IPS-NIHi11 (cell line): ENCODE data around the gene MYOD1.

Experiments used
- DNase-seq: peaks from one replicate; pipeline ENCODE4 v3.0.0; 2012; ENCODE audit warnings: mixed read lengths, low spot score

MYOD1 gene

GRCh38 chr11:17750013-17750800, 30.8 kb downstream of the MYOD1 start:
- DNase-seq = no peak

- no peak for DNase-seq
These were observed 31.4 kb downstream of the MYOD1 start for GRCh38 chr11:17750801-17751165.

GRCh38 chr11:17751558-17751957, 32.2 kb downstream of the MYOD1 start:
- DNase-seq = no peak

GRCh38 chr11:17752144-17752543, 32.8 kb downstream of the MYOD1 start:
- no peak for DNase-seq

GRCh38 chr11:17753153-17753552, 33.8 kb downstream of the MYOD1 start:
- DNase-seq = no peak

GRCh38 chr11:17753641-17754040, 34.3 kb downstream of the MYOD1 start:
- DNase-seq = no peak

GRCh38 chr11:17755891-17756290, 36.5 kb downstream of the MYOD1 start:
- no peak for DNase-seq

- peak; percentile 88 for DNase-seq
These were observed 41.0 kb downstream of the MYOD1 start for GRCh38 chr11:17760102-17761029.

- DNase-seq = no peak
These were observed 43.1 kb downstream of the MYOD1 start for GRCh38 chr11:17762309-17762974.

- DNase-seq = no peak
These were observed 43.9 kb downstream of the MYOD1 start for GRCh38 chr11:17763244-17763643.

GRCh38 chr11:17763703-17764102, 44.3 kb downstream of the MYOD1 start:
- DNase-seq = no peak

GRCh38 chr11:17764446-17765218, 45.3 kb downstream of the MYOD1 start:
- DNase-seq = no peak

- peak; percentile 67 for DNase-seq
These were observed 46.1 kb downstream of the MYOD1 start for GRCh38 chr11:17765356-17766072.

- DNase-seq = no peak
These were observed 46.6 kb downstream of the MYOD1 start for GRCh38 chr11:17766073-17766359.

GRCh38 chr11:17766590-17766989, 47.2 kb downstream of the MYOD1 start:
- peak; percentile 37 for DNase-seq

GRCh38 chr11:17767301-17767885, 48.0 kb downstream of the MYOD1 start:
- no peak for DNase-seq

GRCh38 chr11:17767914-17768313, 48.5 kb downstream of the MYOD1 start:
- DNase-seq = no peak

- no peak for DNase-seq
These were observed 49.2 kb downstream of the MYOD1 start for GRCh38 chr11:17768547-17768946.

GRCh38 chr11:17769218-17769617, 49.8 kb downstream of the MYOD1 start:
- DNase-seq = no peak

GRCh38 chr11:17770048-17770652, 50.8 kb downstream of the MYOD1 start:
- DNase-seq = peak; percentile 62

GRCh38 chr11:17770917-17771316, 51.5 kb downstream of the MYOD1 start:
- DNase-seq = no peak
